HG02798 (cell line): ENCODE results near the gene RHOBTB3.
A peak's percentile ranks its signal among the peaks of the same experiment; 100 is the strongest.

Source experiments
- ATAC-seq: cut with Tn5 transposase; IDR thresholded peaks from one replicate; pipeline ENCODE4 v1.9.1; 2021; ENCODE audit warnings: mild to moderate bottlenecking; ENCODE audit not compliant: unreplicated experiment, poor library complexity

The RHOBTB3 gene

DNA sequence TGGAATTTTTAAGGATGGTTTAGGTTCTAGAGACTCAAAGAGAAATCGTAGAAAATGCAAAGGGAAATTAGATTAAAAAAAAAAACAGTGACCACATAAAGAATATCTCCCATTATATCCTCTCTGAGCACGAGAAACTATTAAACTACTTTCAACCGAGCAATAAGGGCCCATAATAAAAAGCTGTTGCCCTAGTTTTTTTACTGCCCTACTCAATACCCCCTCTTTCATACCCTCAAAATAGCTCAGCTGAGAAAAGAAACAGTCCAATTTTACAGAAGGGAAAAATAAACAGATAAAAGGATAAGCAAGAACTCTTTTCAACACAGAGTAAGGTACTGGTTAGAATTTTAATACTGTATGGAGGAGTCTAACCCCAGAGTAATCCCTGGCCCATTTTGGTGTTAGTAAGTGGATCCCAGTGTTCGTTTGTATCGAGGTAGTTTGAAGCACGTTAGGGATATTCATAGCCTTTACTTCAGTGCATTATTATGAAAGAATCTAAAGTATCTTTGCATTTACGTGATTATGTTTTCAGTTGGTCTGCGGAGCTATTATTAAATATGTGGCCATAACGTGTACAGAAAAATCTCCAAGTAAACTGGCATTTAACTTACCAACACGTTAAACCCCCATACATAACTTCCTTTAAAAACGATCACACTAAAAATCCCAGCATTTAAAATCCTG, 980 bp upstream of the RHOBTB3 start:
- no peak for ATAC-seq

DNA sequence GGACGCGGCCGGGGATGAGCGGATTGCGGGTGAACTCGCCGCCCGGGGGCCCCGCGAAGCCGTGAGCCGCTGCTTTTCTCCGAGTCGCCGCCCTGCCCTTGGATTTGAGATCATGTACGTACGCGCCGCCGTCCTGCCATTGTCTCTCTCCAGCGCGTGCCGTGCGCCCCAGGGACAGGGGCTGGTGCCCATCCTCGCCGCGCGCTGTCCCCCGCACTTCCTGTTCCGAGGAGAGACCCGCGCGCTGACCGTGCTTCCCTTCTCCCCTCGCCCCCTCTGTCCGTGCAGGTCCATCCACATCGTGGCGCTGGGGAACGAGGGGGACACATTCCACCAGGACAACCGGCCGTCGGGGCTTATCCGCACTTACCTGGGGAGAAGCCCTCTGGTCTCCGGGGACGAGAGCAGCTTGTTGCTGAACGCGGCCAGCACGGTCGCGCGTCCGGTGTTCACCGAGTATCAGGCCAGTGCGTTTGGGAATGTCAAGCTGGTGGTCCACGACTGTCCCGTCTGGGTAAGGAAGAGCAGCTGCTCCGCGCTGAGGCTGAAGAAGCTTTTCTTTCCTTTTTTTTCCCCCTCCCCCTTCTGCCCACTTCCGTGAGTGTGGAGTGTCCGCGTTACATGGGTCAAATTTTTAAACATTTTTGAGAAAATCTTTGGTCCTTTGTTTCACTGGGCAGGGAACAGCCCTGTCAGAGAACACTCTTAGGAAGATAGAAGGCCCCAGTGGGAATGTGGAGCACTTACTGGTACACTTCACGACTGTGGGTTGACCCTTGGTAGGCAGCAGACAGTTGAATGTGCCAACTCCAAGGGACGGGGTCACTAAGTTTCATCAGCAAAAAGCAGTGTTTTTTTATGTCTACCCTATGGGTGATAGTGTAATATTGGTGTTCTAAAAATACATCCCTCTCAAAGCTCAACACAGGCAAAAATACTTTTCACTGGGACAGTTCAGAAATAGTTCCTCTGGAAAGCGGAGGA, 727 bp downstream of the RHOBTB3 start:
- peak; percentile 33 for ATAC-seq

DNA sequence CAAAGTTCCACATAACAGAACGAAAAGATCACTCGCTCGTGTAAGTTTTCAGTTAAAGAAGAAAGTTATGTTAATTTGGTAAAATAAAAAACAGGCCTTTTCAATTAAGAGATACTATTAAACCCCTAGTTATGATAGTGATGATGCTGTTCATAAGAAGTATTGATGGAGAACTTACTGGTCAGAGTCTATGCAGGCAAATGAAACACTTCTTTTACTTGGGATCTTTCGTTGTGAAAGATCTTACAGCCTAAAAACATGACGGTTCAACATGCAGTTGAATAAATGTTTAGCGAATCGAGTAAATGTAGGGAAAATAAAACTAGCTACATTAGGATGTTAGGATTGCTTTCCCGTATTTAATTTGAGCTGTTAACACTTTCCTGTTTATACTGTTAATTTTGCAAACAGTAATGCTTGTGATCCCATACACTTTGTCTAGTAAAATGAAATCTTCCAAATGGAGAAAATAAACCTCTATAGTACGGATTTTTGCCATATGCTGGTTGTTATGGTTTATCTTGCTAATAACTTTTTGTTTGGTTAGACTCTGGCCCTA, 2.0 kb downstream of the RHOBTB3 start:
- no peak for ATAC-seq

DNA sequence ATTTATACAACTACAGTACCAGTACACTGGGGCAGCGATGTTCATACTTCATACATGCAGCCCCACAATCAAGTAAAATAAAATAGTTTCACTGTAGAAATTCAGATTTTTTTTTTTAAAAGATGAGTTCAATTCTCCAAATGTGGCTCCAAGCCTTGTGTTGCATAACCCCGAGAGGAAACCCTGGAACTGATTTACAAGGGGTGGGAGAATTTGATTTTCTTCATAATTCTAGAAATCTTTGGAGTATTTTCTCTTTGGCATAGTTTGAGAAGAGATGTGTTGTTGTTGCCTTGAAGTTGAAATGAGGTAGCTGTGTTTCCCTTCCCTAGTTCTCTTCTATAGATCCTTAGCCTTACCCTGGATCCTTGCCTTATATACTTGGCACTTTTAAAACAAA, 3.1 kb downstream of the RHOBTB3 start:
- ATAC-seq: no peak

DNA sequence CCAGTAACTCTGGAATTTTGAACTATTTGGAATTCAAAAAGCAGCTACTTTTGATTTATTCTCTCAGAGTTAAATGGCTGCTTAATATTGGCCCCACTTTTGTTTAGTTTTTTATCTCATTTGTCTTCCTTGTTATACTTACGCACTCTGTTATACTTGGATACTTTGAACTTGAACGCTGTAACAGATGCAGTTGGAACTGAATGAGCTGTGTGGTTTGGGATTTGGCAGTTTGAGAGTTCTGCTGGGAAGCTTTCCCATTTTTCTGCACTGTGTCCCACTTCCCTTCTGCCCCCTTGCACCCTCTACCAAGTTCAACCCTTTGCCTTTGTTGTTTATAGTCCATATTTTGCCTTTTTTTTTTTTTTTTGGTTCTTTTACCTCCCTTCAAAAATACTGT, 3.8 kb downstream of the RHOBTB3 start:
- ATAC-seq: no peak

DNA sequence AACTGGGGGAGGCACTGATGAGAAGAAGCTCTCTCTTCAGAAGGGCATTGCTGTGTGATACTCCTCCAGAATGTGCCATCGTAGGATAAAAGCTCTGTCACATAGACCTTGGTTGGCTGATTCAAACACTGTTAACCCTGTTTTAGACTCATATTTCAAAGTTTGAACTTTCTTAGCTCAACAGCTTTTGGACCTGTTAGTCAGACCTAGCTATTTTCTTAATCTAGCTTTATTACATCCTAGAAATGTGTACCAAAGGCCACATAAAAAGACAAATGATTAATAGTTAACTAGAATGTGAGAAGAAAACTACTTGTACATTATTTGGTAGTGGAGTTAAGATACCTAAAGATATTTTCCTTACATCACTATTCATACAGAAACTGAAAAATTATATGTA, 4.3 kb downstream of the RHOBTB3 start:
- no peak for ATAC-seq

DNA sequence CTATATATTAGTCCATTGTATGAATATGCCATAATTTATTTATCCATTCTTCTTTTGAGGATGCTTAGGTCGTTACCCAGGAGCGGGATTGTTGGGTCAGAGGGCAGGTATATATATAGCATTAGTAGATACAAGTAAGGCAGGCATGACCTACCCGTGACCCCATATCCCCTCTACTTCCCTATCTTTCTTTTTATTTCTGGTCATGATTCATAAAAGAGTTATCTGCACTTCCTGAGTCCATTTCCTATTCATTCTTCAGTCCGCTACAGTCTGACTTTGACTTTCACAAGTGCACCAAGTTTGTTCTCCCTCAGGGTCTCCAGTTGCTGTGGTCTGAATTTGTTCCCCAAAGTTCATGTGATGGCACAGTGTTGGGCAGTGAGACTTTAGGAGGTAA, 6.9 kb downstream of the RHOBTB3 start:
- no peak for ATAC-seq

DNA sequence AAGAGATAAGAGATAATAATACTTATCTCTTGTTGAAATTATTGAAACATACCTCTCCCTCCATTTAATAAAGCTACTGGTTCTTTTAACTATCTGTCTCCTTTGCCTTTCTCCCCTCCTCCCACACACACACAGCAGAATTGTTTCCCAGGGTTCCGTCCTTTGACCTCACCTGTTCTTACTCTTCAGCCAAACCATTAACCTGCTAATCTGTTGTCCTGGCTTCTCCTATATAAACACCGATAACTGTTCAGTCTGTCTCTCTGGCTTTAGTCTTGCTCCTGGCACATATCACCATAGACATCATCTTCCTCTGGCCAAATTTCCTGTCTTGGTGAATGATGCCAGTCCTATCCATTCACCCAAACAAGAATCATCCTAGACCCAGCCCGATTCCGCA, 7.7 kb downstream of the RHOBTB3 start:
- ATAC-seq: no peak

DNA sequence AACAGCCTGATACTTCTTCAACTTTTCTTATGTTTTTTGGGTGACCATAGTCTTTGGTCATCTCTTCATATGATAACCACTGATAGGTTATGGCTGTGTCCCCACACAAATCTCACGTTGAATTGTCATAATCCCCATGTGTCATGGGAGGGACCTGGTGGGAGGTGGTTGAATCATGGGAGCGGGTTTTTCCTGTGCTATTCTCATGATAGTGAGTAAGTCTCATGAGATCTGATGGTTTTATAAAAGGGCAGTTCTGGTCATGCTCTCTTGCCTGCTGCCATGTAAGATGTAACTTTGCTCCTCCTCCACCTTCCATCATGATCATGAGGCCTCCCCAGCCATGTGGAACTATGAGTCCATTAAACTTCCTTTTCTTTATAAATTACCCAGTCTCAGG, 8.7 kb downstream of the RHOBTB3 start:
- ATAC-seq: no peak

DNA sequence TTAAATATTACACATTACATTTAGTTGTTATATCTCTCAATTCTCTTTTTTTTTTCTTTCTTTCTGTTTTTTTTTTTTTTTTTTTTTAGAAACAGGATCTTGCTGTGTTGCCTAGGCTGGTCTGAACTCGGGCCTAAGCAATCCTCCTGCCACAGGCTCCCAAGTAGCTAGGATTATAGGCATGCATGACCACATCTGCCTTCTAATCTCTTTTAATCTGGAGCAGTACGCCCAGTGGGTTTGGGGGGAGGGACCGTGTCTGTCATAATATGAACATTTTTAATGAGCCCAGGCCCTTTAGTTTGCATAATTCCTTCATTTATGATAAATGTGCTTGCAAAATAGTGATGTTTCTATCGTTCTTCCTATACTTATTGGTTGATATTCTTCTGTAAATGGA, 10.3 kb downstream of the RHOBTB3 start:
- ATAC-seq: no peak

DNA sequence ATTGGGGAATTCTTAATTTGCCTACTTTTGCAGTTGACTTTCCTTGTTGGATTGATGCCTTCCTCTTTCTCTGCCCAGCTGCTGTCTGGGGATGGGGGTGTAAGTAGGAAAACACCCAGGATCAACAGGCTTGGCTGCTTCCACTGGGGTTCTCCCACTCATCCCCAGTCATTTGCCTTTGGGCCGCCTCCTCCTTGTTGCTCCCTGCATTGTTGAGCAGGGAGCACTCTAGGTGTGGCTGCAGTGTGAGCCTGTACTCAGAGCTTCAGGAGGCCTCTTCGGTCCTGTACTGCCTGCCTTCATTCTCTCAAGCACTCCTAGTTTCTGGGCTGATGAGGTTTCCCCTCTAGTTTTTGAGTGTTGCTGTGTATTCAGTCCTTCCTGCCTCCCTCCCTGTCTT, 12.1 kb downstream of the RHOBTB3 start:
- no peak for ATAC-seq

DNA sequence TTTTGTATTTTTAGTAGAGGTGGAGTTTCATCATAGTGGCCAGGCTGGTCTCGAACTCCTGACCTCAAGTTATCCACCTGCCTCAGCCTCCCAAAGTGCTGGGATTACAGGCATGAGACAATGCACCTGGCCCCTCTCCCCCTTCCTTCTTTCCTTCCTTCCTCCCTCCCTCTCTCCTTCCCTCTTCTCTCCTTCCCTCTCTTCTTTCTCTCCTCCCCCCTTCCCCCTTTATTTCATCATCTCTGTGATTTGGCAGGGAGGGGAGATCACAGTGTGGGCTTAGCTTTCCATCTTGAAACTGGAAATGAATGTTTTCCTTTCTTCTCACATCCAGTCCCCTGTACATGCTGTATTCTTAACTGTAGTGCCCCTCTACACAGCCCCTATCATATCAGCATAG, 12.7 kb downstream of the RHOBTB3 start:
- ATAC-seq: no peak

DNA sequence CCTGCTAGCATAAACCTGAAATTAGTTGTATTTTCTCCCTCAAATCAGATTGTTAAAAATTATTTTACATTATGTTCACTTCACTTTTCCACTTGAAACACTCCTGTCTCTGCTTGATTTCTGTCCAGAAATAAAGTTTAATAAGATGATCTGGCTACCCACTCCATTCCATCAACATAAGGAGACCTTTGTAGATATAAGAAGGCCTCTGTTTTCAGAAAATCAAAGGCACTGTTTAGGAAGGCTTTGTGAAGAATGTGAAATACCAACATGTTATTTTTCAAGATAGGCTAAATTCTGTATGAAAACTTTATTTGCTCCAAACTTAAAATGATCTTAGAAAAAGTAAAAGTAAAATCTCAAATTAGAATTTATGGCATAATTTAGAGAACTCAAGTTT, 15.1 kb downstream of the RHOBTB3 start:
- ATAC-seq: no peak

DNA sequence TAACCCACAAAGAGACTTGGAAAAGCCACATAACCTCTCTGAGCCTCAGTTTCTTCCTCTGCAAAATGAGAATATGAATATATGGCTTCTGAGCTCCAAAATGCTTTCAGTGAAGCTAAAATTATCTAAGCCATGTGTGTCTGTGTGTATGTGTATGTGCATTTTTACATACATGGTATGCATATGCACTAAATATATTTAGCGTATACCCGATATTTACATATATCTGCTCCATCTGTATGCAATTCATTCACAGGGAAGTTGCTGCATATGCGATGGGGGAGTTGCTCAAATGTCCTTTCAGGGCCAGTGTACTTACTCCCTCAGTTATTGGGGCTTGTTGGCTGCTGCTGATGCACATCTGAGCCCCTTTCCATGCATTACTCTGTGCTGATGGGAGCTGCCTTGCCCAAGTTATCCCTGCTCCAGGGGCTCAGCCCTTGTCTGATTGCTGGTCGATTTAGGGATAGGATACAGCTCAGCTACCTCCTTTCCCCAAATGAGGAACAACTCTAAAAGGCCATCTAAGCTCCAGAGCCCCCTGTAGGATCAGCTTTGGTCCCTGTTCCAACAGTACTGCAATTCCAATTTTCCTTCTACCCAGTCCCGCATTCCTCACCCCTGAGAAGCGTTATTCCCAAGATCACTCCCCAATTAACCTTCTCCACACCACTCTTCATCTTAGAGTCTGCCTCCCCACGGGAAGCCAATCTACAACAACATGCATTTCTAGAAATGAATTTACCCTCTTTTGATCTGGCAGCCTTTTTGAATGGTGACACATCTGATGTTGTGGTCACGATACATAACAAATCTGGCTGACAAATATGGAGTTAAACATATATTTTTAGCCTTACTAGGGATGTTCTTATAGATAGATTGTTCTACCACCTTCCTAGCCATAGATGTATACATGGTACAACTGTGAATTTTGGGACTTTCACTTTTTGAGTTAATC, 15.9 kb downstream of the RHOBTB3 start:
- no peak for ATAC-seq

DNA sequence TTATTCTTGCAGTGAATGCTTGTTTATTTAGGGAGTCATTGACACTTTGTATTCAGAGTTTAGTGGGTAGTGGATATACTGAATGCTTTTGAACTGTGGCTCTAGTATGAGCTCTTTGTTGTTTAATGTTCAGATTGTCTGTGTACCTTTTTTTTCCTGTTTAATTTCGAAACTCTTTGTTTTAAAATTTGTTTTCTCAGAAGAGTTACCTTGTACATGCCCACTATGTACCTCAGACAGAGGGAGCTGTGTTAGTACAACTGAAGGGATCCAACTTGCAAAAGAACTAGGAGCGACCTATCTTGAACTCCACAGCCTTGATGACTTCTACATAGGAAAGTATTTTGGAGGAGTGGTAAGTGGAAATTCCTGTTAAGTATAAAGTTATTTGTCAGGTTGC, 17.0 kb downstream of the RHOBTB3 start:
- ATAC-seq: no peak

DNA sequence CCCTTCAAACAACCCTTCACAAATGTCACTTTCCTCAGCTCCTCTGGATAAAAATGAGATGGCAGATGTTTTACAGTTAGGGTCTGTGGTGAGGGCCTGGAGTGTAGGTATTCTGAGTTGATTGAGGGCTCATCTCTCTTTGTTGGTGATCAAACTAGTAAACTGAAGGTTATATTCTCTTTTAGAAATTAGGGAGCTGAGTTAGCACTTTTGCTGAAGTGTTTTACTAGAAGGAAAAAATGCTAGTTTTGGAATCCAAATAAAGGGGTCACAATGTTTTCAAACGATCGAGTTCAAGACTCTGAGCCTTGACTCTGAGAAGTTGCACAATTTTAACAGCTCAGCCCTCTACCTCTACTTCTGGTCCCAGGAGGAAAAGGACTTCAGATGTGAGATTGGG, 23.4 kb downstream of the RHOBTB3 start:
- no peak for ATAC-seq

DNA sequence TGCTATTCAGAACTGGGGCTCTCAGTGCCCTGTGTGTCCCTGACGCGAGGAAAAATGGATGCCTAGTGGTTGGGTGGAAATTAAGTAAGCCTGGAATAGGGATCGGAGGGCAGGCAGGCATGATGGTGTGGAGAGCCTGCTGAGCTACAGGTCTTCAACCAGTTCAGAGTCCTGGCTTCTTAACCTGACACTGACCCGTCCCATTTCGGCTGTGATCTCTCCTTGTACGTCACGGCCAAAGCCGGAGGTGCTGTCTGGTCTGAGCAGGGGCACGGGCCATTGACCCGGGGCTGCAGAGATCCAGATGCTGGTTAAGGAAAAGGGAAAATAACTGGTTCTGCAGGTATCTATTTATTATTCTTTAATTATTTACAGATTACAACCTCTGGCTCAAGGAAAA, 27.9 kb downstream of the RHOBTB3 start:
- ATAC-seq: no peak

DNA sequence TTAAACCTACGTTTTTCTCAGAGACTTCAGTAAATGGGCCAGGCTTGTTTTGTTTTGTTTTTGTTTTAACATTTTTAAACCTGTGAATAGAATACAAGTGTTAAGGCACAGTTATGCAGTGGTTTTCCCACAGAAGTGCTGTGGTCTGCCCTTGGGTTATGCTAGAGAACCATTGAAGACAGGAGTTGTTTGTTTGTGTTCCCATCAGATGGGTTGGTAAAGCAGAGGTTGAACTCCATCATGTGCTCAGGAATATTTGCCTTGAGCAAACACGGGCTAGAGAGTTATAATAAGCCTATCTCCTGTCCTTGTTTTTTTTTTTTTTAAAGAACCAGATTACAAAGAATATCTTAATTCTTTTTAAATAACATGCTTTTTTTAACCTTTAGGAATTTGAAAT, 28.5 kb downstream of the RHOBTB3 start:
- no peak for ATAC-seq

DNA sequence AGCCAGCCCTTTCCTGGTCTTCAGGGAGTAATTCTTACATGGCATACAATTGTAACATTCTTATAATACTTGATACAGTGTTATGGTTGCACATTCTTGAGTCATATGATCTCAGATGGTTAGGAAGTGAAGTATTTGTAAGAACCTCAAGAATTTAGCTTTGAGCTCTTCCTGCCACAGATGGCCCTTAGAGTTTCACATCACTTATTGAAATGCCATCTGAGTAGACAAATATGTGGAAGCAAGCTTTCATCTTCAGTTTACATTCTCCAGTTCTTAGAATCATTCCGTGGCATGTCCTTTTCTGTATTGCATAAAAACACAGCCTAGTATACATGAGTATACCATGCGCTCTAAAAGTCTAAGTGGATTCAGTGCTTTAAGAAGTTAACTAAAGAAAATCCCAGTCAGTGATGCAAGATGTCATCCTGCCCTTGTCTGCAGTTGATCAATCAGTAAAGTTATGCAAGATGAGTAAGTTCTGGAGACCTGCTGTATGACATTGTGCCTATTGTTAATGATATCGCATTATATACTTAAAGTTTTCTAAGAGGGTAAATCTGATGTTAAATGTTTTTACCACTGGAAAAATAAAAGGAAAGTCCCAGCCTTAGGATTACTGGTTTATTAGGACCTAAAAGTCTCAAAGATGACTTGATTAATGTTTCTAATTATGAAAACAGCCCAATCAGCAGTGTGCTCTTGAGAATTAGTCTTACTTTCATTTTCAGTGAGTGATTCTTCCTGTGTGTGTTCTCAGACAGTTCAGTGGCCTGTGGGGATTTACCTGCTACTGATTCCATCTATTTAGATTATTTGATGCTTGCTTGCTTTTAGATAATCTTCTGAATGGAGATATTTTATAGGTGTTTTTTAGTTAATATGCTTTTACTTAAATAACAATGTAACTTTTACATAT, 29.4 kb downstream of the RHOBTB3 start:
- peak; percentile 94 for ATAC-seq
